Stimulated activated CD8-positive, alpha-beta memory T cell treated with anti-CD3 and anti-CD28 coated beads, Interleukin-12 subunit alpha, Interleukin-12 subunit beta, amount 100 ng/mL, for 24 hours (primary cell): ENCODE results near the gene COL4A1.

Experiments
- DNase-seq: peaks from one replicate; pipeline ENCODE4 v3.0.0-alpha.2; 2020; ENCODE audit errors: extremely low read depth

Gene COL4A1

GRCh38 chr13:110195547-110196485 is 111.1 kb downstream of the COL4A1 start:
- DNase-seq: no peak

- no peak for DNase-seq
Observed at GRCh38 chr13:110194451-110194850, 112.5 kb downstream of the COL4A1 start.

DNA sequence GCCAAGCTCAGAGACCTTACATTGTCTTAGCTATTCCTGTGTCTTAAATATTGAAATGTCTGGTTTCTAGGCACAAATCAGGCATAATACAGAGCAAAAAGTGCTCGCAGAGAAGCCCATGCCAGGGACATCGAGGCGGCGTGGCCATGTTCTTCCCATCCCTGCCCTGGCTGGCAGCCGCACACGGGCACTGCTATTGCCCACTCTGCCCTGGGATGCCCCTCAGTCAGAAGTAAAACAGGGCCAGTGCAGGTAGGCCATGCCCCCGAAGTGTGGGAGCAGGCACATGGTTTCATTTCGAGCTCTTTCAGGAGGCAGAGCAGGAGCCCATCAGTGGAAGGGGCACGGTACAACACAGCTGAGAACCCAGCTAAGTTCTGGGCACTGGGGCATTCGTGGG is 113.5 kb downstream of the COL4A1 start:
- DNase-seq: no peak

GRCh38 chr13:110192472-110192871 is 114.5 kb downstream of the COL4A1 start:
- no peak for DNase-seq

DNA sequence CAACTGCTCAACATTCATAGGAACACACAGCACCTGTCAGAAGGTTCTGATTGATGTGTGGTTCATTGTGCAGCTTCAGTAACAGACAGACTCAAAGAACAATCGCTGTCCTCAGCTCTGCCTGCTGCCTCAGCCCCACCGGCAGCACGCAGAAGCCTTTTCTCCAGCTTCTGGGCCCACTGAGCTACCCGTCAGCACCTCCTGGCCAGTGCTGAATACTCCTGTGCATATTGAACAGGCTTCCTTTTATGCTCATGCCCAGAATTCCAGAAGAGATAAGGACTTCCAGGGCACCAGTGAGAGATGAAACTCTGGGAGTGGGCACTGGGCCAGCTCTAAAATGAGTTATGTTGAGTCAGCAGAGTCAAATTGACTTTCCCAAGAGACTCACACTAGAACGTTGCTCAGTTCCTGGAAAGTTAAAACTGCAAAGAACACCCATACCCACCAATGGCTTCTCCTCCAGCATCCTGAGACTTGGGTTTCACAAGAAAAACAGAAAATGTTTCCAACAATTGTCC is 119.3 kb downstream of the COL4A1 start:
- DNase-seq: no peak

DNA sequence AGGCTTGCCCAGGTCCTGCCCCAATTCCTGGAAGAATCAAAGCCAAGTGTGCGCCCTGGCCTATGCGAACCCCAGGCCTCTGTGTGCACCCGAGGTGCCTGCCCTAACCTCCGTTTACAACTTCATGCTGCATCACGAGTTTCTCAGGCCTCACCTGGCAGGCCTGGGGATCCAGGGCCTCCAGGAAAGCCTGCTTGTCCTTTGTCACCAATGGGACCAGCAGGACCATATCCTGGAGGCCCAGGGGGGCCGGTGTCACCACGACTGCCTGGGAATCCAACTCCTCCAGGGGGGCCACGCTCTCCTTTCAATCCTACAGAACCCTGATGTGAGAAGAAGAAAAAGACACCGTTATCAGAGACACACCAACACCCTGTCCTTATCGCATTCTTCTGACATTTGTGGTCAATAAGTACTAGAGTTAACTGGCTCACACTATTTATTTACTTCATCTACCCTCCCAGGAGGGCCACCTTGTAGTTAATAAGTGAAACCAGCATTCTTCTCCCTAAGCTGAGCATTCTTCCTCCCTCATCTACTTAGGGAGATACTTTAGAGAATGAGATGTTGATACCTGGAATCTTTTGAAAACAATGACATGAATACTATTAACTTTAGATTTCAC is 120.6 kb downstream of the COL4A1 start:
- no peak for DNase-seq

DNA sequence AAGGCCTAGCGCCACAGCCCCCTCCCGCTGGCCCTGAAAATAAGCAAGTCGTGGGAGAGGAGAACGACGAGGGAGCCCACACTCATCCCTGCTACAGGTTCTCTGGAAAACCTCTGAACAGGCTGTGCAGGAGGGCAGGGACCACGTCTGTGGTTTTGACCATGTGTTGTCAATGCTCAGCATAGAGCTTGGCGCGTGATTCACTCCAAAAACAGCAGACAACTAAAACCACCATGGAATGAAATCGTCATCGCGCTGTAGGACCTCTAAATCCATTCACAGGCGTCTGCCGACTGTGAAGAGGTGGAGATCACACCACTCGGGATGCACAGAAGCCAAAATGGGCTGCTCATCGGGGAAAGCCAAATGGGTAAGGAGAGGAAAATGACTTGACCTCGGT is 121.3 kb downstream of the COL4A1 start:
- no peak for DNase-seq

DNA sequence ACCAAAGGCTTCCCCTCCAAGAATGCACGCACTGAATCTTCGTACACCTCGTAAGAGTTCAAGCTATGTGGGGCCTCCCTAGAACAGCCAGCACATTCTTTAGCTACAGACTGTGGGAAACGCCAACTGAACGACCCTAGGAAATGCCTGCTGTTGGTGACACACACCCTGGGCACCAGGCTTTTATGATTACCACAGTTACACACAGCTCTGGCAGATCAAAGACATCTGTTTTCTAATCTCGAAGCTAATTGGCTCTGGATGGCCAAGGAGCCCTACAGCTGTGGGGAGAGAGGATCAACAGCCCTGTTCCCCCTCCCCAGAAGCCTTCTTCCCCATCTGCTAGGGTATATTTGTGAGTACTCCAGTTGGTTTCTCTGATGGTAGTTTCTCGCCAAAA is 123.0 kb downstream of the COL4A1 start:
- no peak for DNase-seq

DNA sequence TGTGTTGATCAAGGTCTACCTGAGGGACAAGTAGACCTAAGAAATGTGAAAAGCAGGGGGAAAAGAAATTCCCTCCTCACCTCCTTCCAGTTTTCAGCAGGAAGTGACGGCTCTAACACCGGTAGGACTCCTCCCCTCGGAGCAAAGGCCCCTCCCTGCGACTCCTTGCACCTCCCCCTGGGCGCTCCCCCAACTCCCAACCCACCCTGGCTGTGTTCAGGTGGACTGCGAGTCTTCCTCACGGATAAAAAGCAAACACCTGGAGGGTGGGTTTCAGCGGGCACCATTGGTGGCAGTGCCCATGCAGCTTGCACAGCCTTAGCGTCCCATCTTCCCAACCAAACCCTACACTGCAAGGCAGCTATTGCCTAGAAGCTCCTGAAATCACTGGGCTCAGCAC is 124.5 kb downstream of the COL4A1 start:
- DNase-seq: no peak

GRCh38 chr13:110182003-110182402 is 125.0 kb downstream of the COL4A1 start:
- no peak for DNase-seq

DNA sequence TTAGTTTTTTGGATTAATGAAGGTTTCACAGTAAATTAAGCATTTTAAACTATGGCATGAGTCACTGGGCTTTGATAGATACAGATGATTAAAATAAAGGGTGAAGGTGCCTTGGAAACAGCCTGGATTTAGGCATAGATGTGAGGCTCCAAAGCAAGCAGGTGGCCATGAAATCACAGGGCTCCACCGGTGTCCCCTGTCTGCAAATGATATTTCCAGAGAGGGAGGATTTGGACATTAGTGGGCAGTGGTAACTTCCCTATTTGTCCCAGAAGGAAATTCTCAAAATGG is 127.2 kb downstream of the COL4A1 start:
- DNase-seq: no peak

DNA sequence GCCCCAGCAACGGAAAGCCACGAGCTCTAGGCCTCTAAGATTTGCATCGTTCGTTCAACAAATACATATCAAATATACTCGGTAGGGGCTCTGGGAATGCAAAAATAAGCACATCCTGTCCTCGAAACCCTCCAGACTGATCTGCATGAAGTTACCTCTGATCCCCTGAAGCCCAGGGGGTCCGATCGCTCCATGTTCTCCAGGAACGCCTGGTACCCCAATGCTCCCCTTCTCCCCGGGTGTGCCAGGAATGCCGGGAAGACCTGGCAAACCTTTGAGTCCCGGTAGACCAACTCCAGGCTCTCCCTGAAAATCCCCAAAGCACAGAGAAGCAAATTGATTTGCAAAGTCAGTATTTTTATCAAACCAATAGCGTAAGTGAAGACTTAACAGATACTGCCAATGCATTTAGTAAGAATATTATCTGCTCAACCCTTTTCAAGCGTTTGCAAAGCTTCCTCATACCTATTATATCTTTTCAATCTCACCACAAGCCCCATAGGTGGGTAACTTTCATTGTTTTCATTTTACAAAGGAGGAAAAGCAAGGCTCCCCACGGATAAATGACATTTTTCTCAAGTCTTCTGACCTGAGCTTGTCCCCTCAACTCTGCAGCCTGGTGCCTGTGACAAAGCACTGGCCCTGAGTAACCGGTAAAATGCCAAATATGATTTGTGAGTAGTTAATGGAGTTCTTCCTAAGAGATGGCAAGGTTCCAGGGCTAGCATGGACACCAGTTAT is 127.7 kb downstream of the COL4A1 start:
- no peak for DNase-seq

- no peak for DNase-seq
Observed at GRCh38 chr13:110177790-110178189, 129.2 kb downstream of the COL4A1 start.

- no peak for DNase-seq
Observed at GRCh38 chr13:110176431-110176830, 130.5 kb downstream of the COL4A1 start.

DNA sequence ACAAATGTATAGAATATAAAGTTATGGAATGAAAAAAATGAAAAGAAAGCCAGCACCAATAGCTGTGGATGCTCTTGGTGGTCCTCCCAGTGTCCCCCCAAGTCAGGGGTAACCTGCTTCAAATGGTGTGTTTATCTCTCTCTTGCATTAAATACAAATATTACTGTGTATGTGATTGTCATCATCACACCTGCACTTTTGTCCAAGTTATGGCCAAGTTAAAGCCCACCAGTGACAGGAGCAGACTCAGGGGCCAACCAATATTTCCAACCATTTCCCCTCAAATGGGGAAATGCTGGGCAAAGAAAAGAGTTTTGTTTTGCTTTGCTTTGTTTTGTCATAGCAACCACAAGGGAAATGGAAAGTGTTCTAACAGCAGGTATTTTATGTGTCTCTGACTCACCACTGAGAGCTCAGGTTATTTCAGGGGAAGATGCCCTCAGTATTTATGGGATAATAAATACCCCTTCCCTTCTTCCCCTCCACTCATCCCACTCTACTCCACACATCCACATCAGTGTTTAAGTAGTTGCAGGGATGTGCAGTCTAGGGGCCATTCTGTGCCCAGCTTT is 133.6 kb downstream of the COL4A1 start:
- no peak for DNase-seq

- DNase-seq: no peak
Observed at GRCh38 chr13:110170882-110171281, 136.1 kb downstream of the COL4A1 start.

DNA sequence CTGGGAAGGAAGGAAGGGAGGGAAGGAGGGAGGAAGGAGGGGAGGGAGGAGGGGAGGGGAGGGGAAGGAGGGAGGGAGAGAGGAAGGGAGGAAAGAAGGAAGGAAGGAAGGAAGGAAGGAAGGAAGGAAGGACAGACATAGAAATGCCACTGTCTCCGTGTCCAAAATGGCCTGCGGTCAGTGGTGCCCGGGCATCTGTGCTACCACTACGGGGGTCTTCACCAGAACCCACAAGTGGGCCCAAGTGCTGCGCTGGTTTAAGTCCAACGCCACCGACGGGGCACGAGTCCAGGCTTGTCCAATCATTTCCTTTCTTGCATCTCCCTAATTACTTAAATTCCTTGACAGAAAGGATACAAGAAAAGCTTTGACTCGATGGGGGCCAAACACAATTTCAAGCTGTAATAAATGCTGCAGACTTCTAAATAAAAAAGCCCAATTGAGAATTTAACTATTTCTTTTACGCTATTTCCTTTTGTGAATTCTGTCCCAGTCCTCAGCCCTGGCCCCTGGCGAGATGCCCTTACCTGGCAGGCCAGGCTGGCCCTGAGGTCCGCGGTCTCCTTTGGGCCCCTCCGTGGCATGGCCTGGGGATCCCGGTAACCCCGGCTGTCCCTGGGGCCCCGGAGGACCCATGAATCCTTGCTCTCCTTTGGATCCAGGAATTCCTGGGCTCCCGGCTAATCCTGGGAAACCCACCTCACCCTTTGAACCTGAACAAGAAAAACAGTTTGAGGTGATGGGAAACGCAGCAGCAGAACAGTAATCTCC is 136.8 kb downstream of the COL4A1 start:
- DNase-seq: no peak

- no peak for DNase-seq
Observed at GRCh38 chr13:110168999-110169933, 137.7 kb downstream of the COL4A1 start.

DNA sequence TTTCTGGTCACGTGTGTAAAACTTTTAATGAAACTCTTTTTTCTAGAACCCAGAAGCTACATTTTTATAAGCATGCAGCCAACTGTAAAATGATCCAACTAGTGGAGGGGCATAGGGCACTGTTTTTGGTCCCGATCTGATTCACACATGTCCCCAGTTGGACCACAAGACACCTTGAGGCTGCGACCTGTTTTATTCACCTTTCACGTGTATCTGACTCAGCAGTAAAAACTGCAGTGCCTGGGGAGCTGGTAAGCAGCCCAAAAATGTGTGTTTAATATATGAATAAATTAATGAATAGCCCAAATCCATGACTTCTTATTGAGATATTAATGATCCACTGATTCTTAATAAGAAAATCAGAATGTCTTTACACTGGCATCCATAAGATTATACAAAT is 140.4 kb downstream of the COL4A1 start:
- no peak for DNase-seq

DNA sequence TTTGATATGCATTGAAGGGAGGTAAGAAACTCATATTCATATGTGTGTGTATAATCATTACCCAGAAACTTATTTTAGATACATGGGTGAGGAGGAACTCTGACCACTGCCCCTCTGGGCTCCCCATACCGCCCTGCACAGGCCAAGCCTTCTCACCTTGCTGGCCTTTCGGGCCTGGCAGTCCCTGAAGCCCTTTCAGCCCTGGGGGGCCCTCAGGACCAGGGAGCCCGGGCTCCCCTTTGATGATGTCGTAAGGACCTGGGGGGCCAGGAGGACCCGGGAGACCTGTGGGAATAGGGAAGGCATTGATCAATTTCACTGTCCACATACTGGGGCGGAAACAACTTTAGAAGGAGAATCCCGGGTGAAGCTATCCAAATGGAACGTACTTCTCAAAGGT is 142.3 kb downstream of the COL4A1 start:
- no peak for DNase-seq
